ENCODE data around the gene MPST. TPM values are rescaled to one million over a fixed set of nuclear protein-coding genes. Genes with fewer than 3 reads are reported as not detected.

MPST gene
- polyA plus RNA-seq, 1 donor from 2014 or later: 56.0 TPM

- H3K9ac ChIP-seq (ENCODE audit: low read length): no peak overlapping the region
- no peaks in the 10 kb centered on the region for H4K20me1 ChIP-seq (ENCODE audit: insufficient read depth)
- no peaks in the 10 kb centered on the region for H3K9me2 ChIP-seq (ENCODE audit: insufficient read depth, low read length)
- no peak overlapping the region for H3K4me3 ChIP-seq (ENCODE audit: low read length)
- H3K79me2 ChIP-seq (replicated peaks; ENCODE audit: insufficient read depth, low read length): no peaks in the 10 kb centered on the region
- TF ChIP-seq CTCF (IDR thresholded peaks at IDR 0.05; ENCODE audit: poor library complexity, severe bottlenecking) (no peak), EZH2 (IDR thresholded peaks at IDR 0.05; ENCODE audit: borderline replicate concordance, insufficient read depth, low read length, poor library complexity, severe bottlenecking) (no peak), REST (IDR thresholded peaks at IDR 0.05; ENCODE audit: borderline replicate concordance) (no peak), TAF1 (IDR thresholded peaks at IDR 0.05; ENCODE audit: low read depth) (no peak), POLR2AphosphoS5 (IDR thresholded peaks at IDR 0.05) (no peak), MXI1 (conservative IDR thresholded peaks at IDR 0.05; ENCODE audit: poor library complexity, severe bottlenecking) (no peak), EP300 (conservative IDR thresholded peaks at IDR 0.05; ENCODE audit: poor library complexity, severe bottlenecking) (no peak), SMC3 (conservative IDR thresholded peaks at IDR 0.05; ENCODE audit: poor library complexity) (no peak), RAD21 (conservative IDR thresholded peaks at IDR 0.05) (no peak)
- H3K4me2 ChIP-seq (ENCODE audit: low read length): no peak overlapping the region
- H3F3A ChIP-seq (ENCODE audit: insufficient read depth, low read length, poor library complexity, severe bottlenecking): no peaks in the 10 kb centered on the region
- no peaks in the 10 kb centered on the region for H3K36me3 ChIP-seq (ENCODE audit: insufficient read depth, low read length)
- H3K9me3 ChIP-seq (ENCODE audit: low read length): no peaks in the 10 kb centered on the region
- no peak overlapping the region for H3K27ac ChIP-seq (ENCODE audit: low read length)
- H3K27me3 ChIP-seq (ENCODE audit: insufficient read depth, low read depth, low read length): no peaks in the 10 kb centered on the region
- H2AFZ ChIP-seq (ENCODE audit: low read depth, low read length): no peak overlapping the region
Observed at GRCh38 chr22:37056246-37056645, 36.7 kb downstream of the MPST start.

- Histone ChIP-seq H3K79me2 (replicated peaks; ENCODE audit: insufficient read depth, low read length) (no peaks in the 10 kb centered on the region), H2AFZ (ENCODE audit: low read depth, low read length) (no peak overlapping the region), H3K27ac (ENCODE audit: low read length) (no peak overlapping the region), H4K20me1 (ENCODE audit: insufficient read depth) (no peaks in the 10 kb centered on the region), H3K9me3 (ENCODE audit: low read length) (no peaks in the 10 kb centered on the region), H3K27me3 (ENCODE audit: insufficient read depth, low read depth, low read length) (no peaks in the 10 kb centered on the region), H3K36me3 (ENCODE audit: insufficient read depth, low read length) (no peaks in the 10 kb centered on the region), H3K9me2 (ENCODE audit: insufficient read depth, low read length) (no peaks in the 10 kb centered on the region), H3K4me2 (ENCODE audit: low read length) (no peak overlapping the region), H3F3A (ENCODE audit: insufficient read depth, low read length, poor library complexity, severe bottlenecking) (no peaks in the 10 kb centered on the region), H3K4me3 (ENCODE audit: low read length) (no peak overlapping the region), H3K9ac (ENCODE audit: low read length) (no peak overlapping the region)
- TF ChIP-seq EZH2 (IDR thresholded peaks at IDR 0.05; ENCODE audit: borderline replicate concordance, insufficient read depth, low read length, poor library complexity, severe bottlenecking) (no peak), POLR2AphosphoS5 (IDR thresholded peaks at IDR 0.05) (no peak), CTCF (IDR thresholded peaks at IDR 0.05; ENCODE audit: poor library complexity, severe bottlenecking) (no peak), RAD21 (conservative IDR thresholded peaks at IDR 0.05) (no peak), MXI1 (conservative IDR thresholded peaks at IDR 0.05; ENCODE audit: poor library complexity, severe bottlenecking) (no peak), SMC3 (conservative IDR thresholded peaks at IDR 0.05; ENCODE audit: poor library complexity) (no peak), EP300 (conservative IDR thresholded peaks at IDR 0.05; ENCODE audit: poor library complexity, severe bottlenecking) (no peak), REST (IDR thresholded peaks at IDR 0.05; ENCODE audit: borderline replicate concordance) (no peak), TAF1 (IDR thresholded peaks at IDR 0.05; ENCODE audit: low read depth) (no peak)
Observed at GRCh38 chr22:37057226-37057625, 37.7 kb downstream of the MPST start.
